H9 (cell line): ENCODE results near the gene GAS1. TPM values are rescaled to one million over a fixed set of nuclear protein-coding genes. Genes with fewer than 3 reads are reported as not detected.

Experiments used
- DNase-seq: peaks from one replicate; pipeline ENCODE4 v3.0.0-alpha.2; 2017
- H2AFZ ChIP-seq: one replicate; pipeline ENCODE4 v1.6.1; 2013; ENCODE audit warnings: mild to moderate bottlenecking, low read length, control low read depth, moderate library complexity
- H2AK5ac ChIP-seq: 2 replicates; pipeline ENCODE4 v1.6.1; 2013; ENCODE audit warnings: low read length, control low read depth, mixed read lengths; ENCODE audit not compliant: insufficient read length
- H2BK120ac ChIP-seq: one replicate; pipeline ENCODE4 v1.6.1; 2013; ENCODE audit warnings: low read depth, mild to moderate bottlenecking, low read length, control low read depth, inconsistent platforms; ENCODE audit not compliant: poor library complexity, severe bottlenecking
- H2BK12ac ChIP-seq: 2 replicates; pipeline ENCODE4 v1.6.1; 2013; ENCODE audit warnings: low read length, control low read depth, mixed read lengths, low read depth; ENCODE audit not compliant: insufficient read length
- H2BK15ac ChIP-seq: 2 replicates; pipeline ENCODE4 v1.6.1; 2013; ENCODE audit warnings: low read depth, low read length, control low read depth
- H2BK20ac ChIP-seq: one replicate; pipeline ENCODE4 v1.6.1; 2013; ENCODE audit warnings: low read depth, mild to moderate bottlenecking, low read length, control low read depth, inconsistent platforms; ENCODE audit not compliant: poor library complexity, severe bottlenecking
- H2BK5ac ChIP-seq: 2 replicates; pipeline ENCODE4 v1.6.1; 2013; ENCODE audit warnings: low read length, control low read depth, mixed read lengths; ENCODE audit not compliant: insufficient read length
- H3K14ac ChIP-seq: 2 replicates; pipeline ENCODE4 v1.6.1; 2013; ENCODE audit warnings: low read length, control low read depth; ENCODE audit not compliant: insufficient read depth
- H3K18ac ChIP-seq: 2 replicates; pipeline ENCODE4 v1.6.1; 2013; ENCODE audit warnings: low read depth, mild to moderate bottlenecking, mixed read lengths, low read length, control low read depth; ENCODE audit not compliant: insufficient read length
- H3K23ac ChIP-seq: 2 replicates; pipeline ENCODE4 v1.6.1; 2013; ENCODE audit warnings: low read length, control low read depth, mixed read lengths, low read depth; ENCODE audit not compliant: insufficient read length
- H3K23me2 ChIP-seq: 2 replicates; pipeline ENCODE4 v1.6.1; 2013; ENCODE audit warnings: low read depth, mild to moderate bottlenecking, mixed read lengths, low read length, control low read depth; ENCODE audit not compliant: insufficient read length, poor library complexity, severe bottlenecking
- H3K27ac ChIP-seq: 2 replicates; pipeline ENCODE4 v1.5.1; 2013; ENCODE audit warnings: low read length, control low read depth, mixed read lengths, low read depth; ENCODE audit not compliant: insufficient read length
- H3K27me3 ChIP-seq: 2 replicates; pipeline ENCODE4 v1.6.1; 2013; ENCODE audit warnings: low read length, control low read depth, inconsistent platforms; ENCODE audit not compliant: insufficient read depth
- H3K4ac ChIP-seq: 2 replicates; pipeline ENCODE4 v1.6.1; 2013; ENCODE audit warnings: low read depth, mild to moderate bottlenecking, control low read depth, inconsistent platforms, low read length, moderate library complexity
- H3K4me1 ChIP-seq: 2 replicates; pipeline ENCODE4 v1.6.1; 2013; ENCODE audit warnings: low read length, control low read depth, inconsistent platforms; ENCODE audit not compliant: insufficient read depth
- H3K4me2 ChIP-seq: 2 replicates; pipeline ENCODE4 v1.6.1; 2013; ENCODE audit warnings: low read length, control low read depth, mixed read lengths; ENCODE audit not compliant: insufficient read length, insufficient read depth
- H3K56ac ChIP-seq: 2 replicates; pipeline ENCODE4 v1.6.1; 2013; ENCODE audit warnings: low read depth, mild to moderate bottlenecking, mixed read lengths, low read length, control low read depth; ENCODE audit not compliant: insufficient read length
- H3K79me1 ChIP-seq: 2 replicates; pipeline ENCODE4 v1.6.1; 2013; ENCODE audit warnings: low read depth, mild to moderate bottlenecking, moderate library complexity, low read length, control low read depth, inconsistent platforms; ENCODE audit not compliant: insufficient read depth, poor library complexity, severe bottlenecking
- H3K79me2 ChIP-seq: 2 replicates; pipeline ENCODE4 v1.6.1; 2013; ENCODE audit warnings: low read length, control low read depth, inconsistent platforms; ENCODE audit not compliant: insufficient read depth
- H3K9ac ChIP-seq: 2 replicates; pipeline ENCODE4 v1.6.1; 2013; ENCODE audit warnings: low read length, control low read depth, mixed read lengths; ENCODE audit not compliant: insufficient read length; ENCODE audit errors: extremely low read depth
- H3K9me3 ChIP-seq: one replicate; pipeline ENCODE4 v1.6.1; 2013; ENCODE audit warnings: low read depth, low read length, inconsistent platforms; ENCODE audit not compliant: control insufficient read depth
- H3T11ph ChIP-seq: one replicate; pipeline ENCODE4 v1.6.1; 2013; ENCODE audit warnings: mild to moderate bottlenecking, low read length, control low read depth, inconsistent platforms
- H4K20me1 ChIP-seq: one replicate; pipeline ENCODE4 v1.6.1; 2013; ENCODE audit not compliant: control insufficient read depth, insufficient read length, insufficient read depth
- H4K5ac ChIP-seq: 2 replicates; pipeline ENCODE4 v1.6.1; 2013; ENCODE audit warnings: low read depth, mild to moderate bottlenecking, mixed read lengths, low read length, control low read depth; ENCODE audit not compliant: insufficient read length
- H4K8ac ChIP-seq: replicated peaks from 2 replicates; pipeline ENCODE4 v1.6.1; 2013; ENCODE audit warnings: low read length, control low read depth, mixed read lengths, low read depth; ENCODE audit not compliant: insufficient read length
- H4K91ac ChIP-seq: 2 replicates; pipeline ENCODE4 v1.6.1; 2013; ENCODE audit warnings: low read depth, mild to moderate bottlenecking, moderate library complexity, mixed read lengths, low read length, control low read depth; ENCODE audit not compliant: insufficient read length
- H3K27ac Mint-ChIP-seq, 3 experiments: 2 replicates in 2 of 3; 3 replicates in 1 of 3; pipeline ENCODE4 v1.8.0; 2020 to 2021; ENCODE audit warnings: mixed read lengths in 3 of 3, mild to moderate bottlenecking in 1 of 3, moderate library complexity in 1 of 3
- H3K27me3 Mint-ChIP-seq: 2 replicates; pipeline ENCODE4 v1.8.0; 2021; ENCODE audit warnings: low read depth, mild to moderate bottlenecking, moderate library complexity, mixed read lengths
- H3K36me3 Mint-ChIP-seq, 3 experiments: 2 replicates in 2 of 3; 3 replicates in 1 of 3; pipeline ENCODE4 v1.8.0; 2020 to 2021; ENCODE audit warnings: low read depth in 3 of 3, mixed read lengths in 3 of 3; ENCODE audit not compliant: insufficient read depth in 1 of 3
- H3K4me1 Mint-ChIP-seq, 2 experiments: 2 replicates each; pipeline ENCODE4 v1.8.0; 2020; ENCODE audit warnings: mixed read lengths in 2 of 2
- H3K4me3 Mint-ChIP-seq, 2 experiments: 2 replicates in 1 of 2; 3 replicates in 1 of 2; pipeline ENCODE4 v1.8.0; 2020 to 2021; ENCODE audit warnings: mild to moderate bottlenecking in 2 of 2, mixed read lengths in 2 of 2, moderate library complexity in 1 of 2
- H3K9me3 Mint-ChIP-seq, 2 experiments: 2 replicates in 1 of 2; 3 replicates in 1 of 2; pipeline ENCODE4 v1.8.0; 2020; ENCODE audit warnings: mild to moderate bottlenecking in 2 of 2, mixed read lengths in 2 of 2, moderate library complexity in 1 of 2
- CTCF ChIP-seq: fragments of 200-600 bp; sonication (generic); conservative IDR thresholded peaks from 3 replicates; pipeline ENCODE4 v1.8.0; 2021; ENCODE audit warnings: antibody characterized with exemption, mild to moderate bottlenecking
- WGBS: extraction: QIAGEN DNeasy Blood & Tissue Kit; methylation state at CpG from one replicate; pipeline ENCODE4 v1.1.7; 2013; ENCODE audit warnings: missing lambda C conversion rate, low lambda C conversion rate, mixed read lengths; ENCODE audit not compliant: insufficient read length; ENCODE audit errors: extremely low coverage; 5-methylcytosine and 5-hydroxymethylcytosine counted together
- long read RNA-seq: library from polyadenylated mRNA; unstranded; transcript quantifications from one replicate; pipeline ENCODE4 v2.0.0, GENCODE V29; 2020
- total RNA-seq: library from RNA; stranded (reverse); gene quantifications from 2 replicates; pipeline ENCODE4 v1.2.1, GENCODE V29; 2021

GAS1 gene
- total RNA-seq: 2.3 and 2.7 TPM in 2 replicates
- long read RNA-seq: 0 reads

DNA sequence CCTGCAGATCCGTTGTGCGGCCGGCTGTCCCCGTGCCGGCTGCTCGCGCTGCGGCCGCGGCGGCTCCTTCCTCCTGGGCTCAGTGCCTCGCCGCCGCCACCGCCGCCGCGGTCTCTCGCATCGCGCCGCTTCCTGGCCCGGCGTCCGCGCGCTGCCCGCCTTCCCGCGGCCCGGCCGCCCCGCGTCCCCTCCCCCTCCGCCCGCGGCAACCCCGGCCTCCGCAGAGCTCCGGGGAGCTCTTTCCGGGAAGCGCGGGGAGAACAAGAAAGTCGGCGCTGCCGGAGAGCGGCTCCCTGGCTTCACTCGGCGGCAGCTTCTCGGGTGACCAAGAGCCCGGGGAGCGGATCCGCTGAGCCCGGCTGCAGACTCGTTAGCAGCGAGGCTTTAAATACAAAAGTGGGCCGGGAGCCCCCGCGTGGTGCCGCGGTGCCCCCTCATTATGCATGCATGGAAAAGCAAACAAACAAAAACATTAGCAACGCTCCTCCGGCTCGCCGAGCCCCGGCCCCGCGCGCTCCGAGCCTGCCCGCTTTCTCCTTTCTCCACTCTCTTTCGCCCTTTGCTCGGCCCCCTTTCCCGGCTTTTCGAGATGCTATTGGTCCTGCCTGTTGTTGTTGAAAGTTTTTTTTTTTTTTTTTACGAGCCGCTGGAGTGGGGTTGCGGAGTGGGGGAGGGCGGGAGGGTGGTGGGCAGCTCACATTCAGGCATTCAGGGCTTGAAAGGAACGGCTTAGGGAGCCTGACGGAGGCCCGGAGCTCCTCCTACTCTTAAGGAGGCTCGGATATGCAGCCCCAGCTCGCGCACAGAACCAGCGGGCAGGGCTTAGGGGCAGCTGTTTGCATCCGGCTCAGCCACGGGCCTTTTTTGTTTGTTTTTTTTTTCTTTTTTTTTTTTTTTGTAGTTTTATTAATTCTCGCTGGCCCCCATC lies at the start of gene GAS1:
Gene GAS1 (minus strand): TSS at position 361 of the 928 bp plus-strand sequence. CDS start 727 bp downstream, outside the sequence.
- peaks cover 43 to 45% of the 10 kb centered on the region in 2 experiments for H3K4me1 Mint-ChIP-seq
- Histone ChIP-seq H2BK12ac (no peak within 1 kb of the TSS), H3K56ac (no peak within 1 kb of the TSS), H4K5ac (no peak within 1 kb of the TSS), H2BK120ac (no peak within 1 kb of the TSS), H3K27me3 (peaks cover 26% of the 10 kb centered on the region; the same call in 1 of the 2 replicates), H3T11ph (no peak within 1 kb of the TSS), H2BK15ac (no peak within 1 kb of the TSS), H3K14ac (no peak within 1 kb of the TSS; the same call in none of the 2 replicates), H3K79me1 (no peaks in the 10 kb centered on the region), H4K20me1 (no peaks in the 10 kb centered on the region), H3K27ac (no peak within 1 kb of the TSS), H2BK5ac (no peak within 1 kb of the TSS), H2AFZ (peak within 1 kb of the TSS; percentile 46), H4K91ac (no peak within 1 kb of the TSS), H2BK20ac (no peak within 1 kb of the TSS), H3K9me3 (no peaks in the 10 kb centered on the region), H3K23ac (no peak within 1 kb of the TSS), H4K8ac (no peak within 1 kb of the TSS), H3K4me1 (peaks cover 1% of the 10 kb centered on the region; the same call in 1 of the 2 replicates), H3K4ac (no peak within 1 kb of the TSS), H3K23me2 (peaks cover 27% of the 10 kb centered on the region), H3K9ac (no peak within 1 kb of the TSS), H3K79me2 (no peaks in the 10 kb centered on the region), H3K18ac (peak within 1 kb of the TSS; percentile 15), H3K4me2 (peak within 1 kb of the TSS; percentile 75), H2AK5ac (no peak within 1 kb of the TSS)
- DNase-seq: peak; percentile 92
- H3K36me3 Mint-ChIP-seq: peaks cover 0 to 16% (median 10%) of the 10 kb centered on the region in 3 experiments; a peak in 5 of 7 replicates
- WGBS: no CpG with 5 or more reads among the region's 89 CpGs
- peak within 1 kb of the TSS; percentile 73 to 87 for H3K4me3 Mint-ChIP-seq
- H3K9me3 Mint-ChIP-seq: peaks cover 7 to 22% of the 10 kb centered on the region in 2 experiments
- peak within 1 kb of the TSS; percentile 89 to 96 (median 90) for H3K27ac Mint-ChIP-seq
- peaks cover 70% of the 10 kb centered on the region for H3K27me3 Mint-ChIP-seq
- no peak for TF ChIP-seq CTCF
